Esophagus muscularis mucosa (tissue), 4 donors: ENCODE results near the gene UBL5.

Experiments
- EP300 ChIP-seq: sonication (generic); formaldehyde crosslinking; IDR thresholded peaks from one replicate; pipeline ENCODE4 v1.6.1; 2017; ENCODE audit warnings: antibody characterized with exemption
- POLR2A ChIP-seq: fragments of 450-650 bp; IDR thresholded peaks from one replicate; pipeline ENCODE4 v1.6.1; 2017; ENCODE audit warnings: antibody characterized with exemption, moderate library complexity, mild to moderate bottlenecking, low read depth
- TF ChIP-seq, protein P1 (sequence below), 3 experiments: fragments of 200-600 bp in 2 of 3; fragments of 450-650 bp in 1 of 3; sonication (generic) in 2 of 3; IDR thresholded peaks; one replicate each; pipeline ENCODE4 v1.5.1; 2017 to 2019; ENCODE audit warnings: antibody characterized with exemption in 3 of 3, mild to moderate bottlenecking in 2 of 3, moderate library complexity in 1 of 3

DNA sequence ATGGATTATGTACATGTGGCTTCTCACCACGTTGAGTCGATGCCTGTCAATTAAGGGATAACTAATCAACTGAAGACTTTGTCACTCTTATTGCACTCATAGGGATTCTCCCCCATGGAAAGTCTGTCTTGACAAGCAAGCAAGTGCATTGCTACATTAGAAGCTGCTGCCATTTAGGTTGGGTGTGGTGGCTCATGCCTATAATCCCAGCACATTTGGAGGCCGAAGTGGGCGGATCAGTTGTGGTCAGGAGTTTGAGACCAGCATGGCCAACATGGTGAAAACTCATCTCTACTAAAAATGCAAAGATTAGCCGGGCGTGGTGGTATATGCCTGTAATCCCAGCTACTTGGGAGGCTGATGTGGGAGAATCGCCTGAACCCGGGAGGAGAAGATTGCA lies 40.9 kb upstream of the UBL5 start:
- TF ChIP-seq POLR2A: no peak
- TF ChIP-seq, protein P1, sequence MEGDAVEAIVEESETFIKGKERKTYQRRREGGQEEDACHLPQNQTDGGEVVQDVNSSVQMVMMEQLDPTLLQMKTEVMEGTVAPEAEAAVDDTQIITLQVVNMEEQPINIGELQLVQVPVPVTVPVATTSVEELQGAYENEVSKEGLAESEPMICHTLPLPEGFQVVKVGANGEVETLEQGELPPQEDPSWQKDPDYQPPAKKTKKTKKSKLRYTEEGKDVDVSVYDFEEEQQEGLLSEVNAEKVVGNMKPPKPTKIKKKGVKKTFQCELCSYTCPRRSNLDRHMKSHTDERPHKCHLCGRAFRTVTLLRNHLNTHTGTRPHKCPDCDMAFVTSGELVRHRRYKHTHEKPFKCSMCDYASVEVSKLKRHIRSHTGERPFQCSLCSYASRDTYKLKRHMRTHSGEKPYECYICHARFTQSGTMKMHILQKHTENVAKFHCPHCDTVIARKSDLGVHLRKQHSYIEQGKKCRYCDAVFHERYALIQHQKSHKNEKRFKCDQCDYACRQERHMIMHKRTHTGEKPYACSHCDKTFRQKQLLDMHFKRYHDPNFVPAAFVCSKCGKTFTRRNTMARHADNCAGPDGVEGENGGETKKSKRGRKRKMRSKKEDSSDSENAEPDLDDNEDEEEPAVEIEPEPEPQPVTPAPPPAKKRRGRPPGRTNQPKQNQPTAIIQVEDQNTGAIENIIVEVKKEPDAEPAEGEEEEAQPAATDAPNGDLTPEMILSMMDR (IDR thresholded peaks at IDR 0.05): no peak
- TF ChIP-seq EP300: no peak
